HepG2 (cell line): ENCODE measurements around the gene MYO1C. TPM values are rescaled to one million over a fixed set of nuclear protein-coding genes. Genes with fewer than 3 reads are reported as not detected.
A peak's percentile ranks its signal among the peaks of the same experiment; 100 is the strongest.

ENCODE experiments used
- ATAC-seq: fragments of 200-7000 bp; cut with Tn5 transposase; 3 replicates; pipeline ENCODE4 v1.9.1; 2020; ENCODE audit warnings: mild to moderate bottlenecking, moderate library complexity
- BruUV-seq: library from RNA; stranded (reverse); fragments of 400-500 nt; replicated peaks from 2 replicates; lab custom pipeline; 2021; lab: Mats Ljungman, UMichigan
- CTCF ChIA-PET: fragments of 300-600 bp; formaldehyde crosslinking; extraction: SDS; loops from one replicate; lab custom pipeline; 2021; ENCODE audit warnings: low total read pairs, inconsistent platforms, low intra/inter-chr PET ratio; lab: Yijun Ruan, JAX
- POLR2A ChIA-PET: fragments of 350-600 bp; sonication (Branson Sonifier 250); formaldehyde crosslinking; loops from one replicate; lab custom pipeline; 2020; ENCODE audit warnings: antibody characterized with exemption, inconsistent platforms; lab: Yijun Ruan, JAX
- DNase-seq: peaks from one replicate; pipeline ENCODE4 v3.0.0-alpha.2; 2015; ENCODE audit warnings: low spot score
- FAIRE-seq: peaks from 3 replicates; lab custom pipeline; 2011; peaks lifted over from hg19 to GRCh38; lab: Jason Lieb, UNC
- H2AFZ ChIP-seq: one replicate; pipeline ENCODE4 v1.6.1; 2011; ENCODE audit warnings: low read length, inconsistent platforms
- H3K27ac ChIP-seq: fragments of 300-600 bp; 3 replicates; pipeline ENCODE4 v1.8.0; 2011; ENCODE audit warnings: mixed run types, mild to moderate bottlenecking, mixed read lengths, low read length, inconsistent platforms; ENCODE audit not compliant: insufficient read depth; ENCODE audit errors: extremely low read length
- H3K27me3 ChIP-seq, 2 experiments: fragments of 200-600 bp in 1 of 2; 2 replicates in 1 of 2; 3 replicates in 1 of 2; pipeline versions ENCODE4 v1.6.0 to v1.8.0; 2011; ENCODE audit warnings: low read length in 2 of 2, mild to moderate bottlenecking in 2 of 2, moderate library complexity in 2 of 2, inconsistent platforms in 1 of 2; ENCODE audit not compliant: insufficient read depth in 2 of 2, control insufficient read depth in 1 of 2
- H3K36me3 ChIP-seq, 2 experiments: fragments of 200-600 bp in 1 of 2; replicated peaks in 1 of 2; 2 replicates in 1 of 2; 3 replicates in 1 of 2; pipeline versions ENCODE4 v1.5.1 to v1.8.0; 2011; ENCODE audit warnings: low read length in 2 of 2, inconsistent platforms in 1 of 2; ENCODE audit not compliant: insufficient read depth in 2 of 2, control insufficient read depth in 1 of 2
- H3K4me1 ChIP-seq: 2 replicates; pipeline ENCODE4 v1.5.1; 2012; ENCODE audit warnings: low read length, inconsistent platforms; ENCODE audit not compliant: insufficient read depth
- H3K4me2 ChIP-seq: 2 replicates; pipeline ENCODE4 v1.6.0; 2011; ENCODE audit warnings: low read depth, low read length, inconsistent platforms
- H3K4me3 ChIP-seq, 3 experiments: fragments of 200-600 bp in 1 of 3; sonication (generic), shearing (Covaris generic) in 1 of 3; replicated peaks in 1 of 3; 2 replicates each; pipeline ENCODE4 v1.5.1; 2011 to 2016; ENCODE audit warnings: low read length in 3 of 3, inconsistent platforms in 2 of 3, low read depth in 2 of 3, mild to moderate bottlenecking in 2 of 3, control low read depth in 1 of 3, mixed read lengths in 1 of 3; ENCODE audit not compliant: insufficient read depth in 1 of 3
- H3K79me2 ChIP-seq: one replicate; pipeline ENCODE4 v1.6.1; 2011; ENCODE audit warnings: low read length, inconsistent platforms; ENCODE audit not compliant: insufficient read depth
- H3K9ac ChIP-seq: 2 replicates; pipeline ENCODE4 v1.6.0; 2011; ENCODE audit warnings: mild to moderate bottlenecking, low read depth, low read length, inconsistent platforms; ENCODE audit not compliant: insufficient read depth
- H3K9me3 ChIP-seq: 2 replicates; pipeline ENCODE4 v1.5.1; 2012; ENCODE audit warnings: mild to moderate bottlenecking, low read length
- H4K20me1 ChIP-seq: 2 replicates; pipeline ENCODE4 v1.6.0; 2011; ENCODE audit warnings: inconsistent platforms, mild to moderate bottlenecking, low read length, moderate library complexity; ENCODE audit not compliant: insufficient read depth
- BRF2 ChIP-seq: sonication (generic); formaldehyde crosslinking; IDR thresholded peaks from 2 replicates; pipeline ENCODE4 v1.8.1; 2022; ENCODE audit warnings: mild to moderate bottlenecking, missing genetic modification reagents
- ELF3 ChIP-seq: IDR thresholded peaks from 2 replicates; pipeline ENCODE4 v1.6.1; 2016; ENCODE audit warnings: missing genetic modification reagents, missing compliant biosample characterization
- TCF7L2 ChIP-seq: IDR thresholded peaks from 2 replicates; pipeline ENCODE4 v1.6.1; 2011; ENCODE audit warnings: mild to moderate bottlenecking, low read depth, low read length, moderate library complexity
- TGIF2 ChIP-seq: IDR thresholded peaks from 2 replicates; pipeline ENCODE4 v1.6.1; 2016; ENCODE audit warnings: control low read depth, missing compliant biosample characterization
- UBTF ChIP-seq: sonication (generic); formaldehyde crosslinking; IDR thresholded peaks from 2 replicates; pipeline ENCODE4 v1.4.0; 2020; ENCODE audit warnings: mild to moderate bottlenecking, missing genetic modification reagents
- ZFP36 ChIP-seq: fragments of 150-350 bp; IDR thresholded peaks from 2 replicates; pipeline ENCODE4 v1.6.1; 2018; ENCODE audit warnings: borderline replicate concordance, low read length, low read depth; ENCODE audit not compliant: partially characterized antibody
- WGBS: methylation state at CpG from one replicate; pipeline ENCODE4 v1.1.6; 2017; ENCODE audit warnings: low lambda C conversion rate; 5-methylcytosine and 5-hydroxymethylcytosine counted together
- in situ Hi-C: cut with HindIII; loops from 2 replicates; pipeline ENCODE4 v1.10.0; 2017; ENCODE audit warnings: low pct_unique_long_range_greater_than_20kb; ENCODE audit not compliant: extremely low pct_ligation_motif_present
- intact Hi-C: fragments of 100-400 bp; cut with micrococcal nuclease; formaldehyde crosslinking; loops from one replicate; pipeline ENCODE4 v1.10.0; 2022; ENCODE audit not compliant: unreplicated experiment
- polyA plus RNA-seq, 8 experiments: library from polyadenylated mRNA; depleted of rRNA in 3 of 8; stranded (reverse) in 7 of 8; unstranded in 1 of 8; fragments of >200 nt; fragmentation: Illumina TruSeq in 4 of 8; extraction: Trizol in 4 of 8; gene quantifications; 2 replicates each; pipeline versions ENCODE4 v1.2.1 to v1.2.3, GENCODE V29; 2011 to 2016; ENCODE audit warnings: low read depth in 4 of 8, missing spikeins in 1 of 8, mixed read lengths in 1 of 8; ENCODE audit not compliant: insufficient read depth in 1 of 8
- total RNA-seq, 5 experiments: library from RNA; depleted of rRNA; stranded (reverse); fragments of >200 nt; fragmentation: Illumina TruSeq; extraction: Trizol; gene quantifications; 2 replicates each; pipeline ENCODE4 v1.2.3, GENCODE V29; 2016; ENCODE audit warnings: low read depth in 1 of 5

The MYO1C gene
- total and polyA plus RNA-seq, 2 of the 13 experiments (the other 11 are each of a cell fraction or from before 2014, with no cell fraction given) = 22.7 to 40.8 TPM

DNA sequence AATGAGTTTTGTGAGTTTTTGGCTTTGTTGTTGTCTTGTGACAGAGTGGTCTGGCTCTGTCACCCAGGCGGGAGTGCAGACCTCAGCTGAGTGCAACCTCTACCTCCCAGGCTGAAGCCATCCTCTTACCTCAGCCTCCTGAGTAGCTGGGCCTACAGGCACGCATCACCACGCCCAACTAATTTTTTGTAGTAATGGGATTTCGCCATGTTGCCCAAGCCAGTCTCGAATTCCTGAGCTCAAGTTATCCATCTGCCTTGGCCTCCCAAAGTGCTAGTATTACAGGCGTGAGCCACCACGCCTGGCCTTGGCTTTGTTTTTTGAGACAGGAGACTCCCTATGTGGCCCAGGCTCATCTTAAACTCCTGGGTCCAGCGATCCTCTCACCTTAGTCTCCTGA is 51.6 kb downstream of the MYO1C start:
- ATAC-seq = peak; percentile 17; the same call in 1 of the 3 replicates
- ChIA-PET POLR2A (interaction anchor here (1.5 kb wide), 2 partner anchors 13 to 69 kb away, joined by 3 to 4 read pairs; no protein-coding TSS in a partner anchor), CTCF (no interaction called here)
- DNase-seq = no peak
- Histone ChIP-seq H3K27ac (no peak overlapping the region), H3K9me3 (no peaks in the 10 kb centered on the region), H3K9ac (no peak overlapping the region), H4K20me1 (peaks cover 4% of the 10 kb centered on the region; the same call in 1 of the 2 replicates), H3K36me3 (peaks cover 11 to 20% of the 10 kb centered on the region in 2 experiments; a peak in 4 of 5 replicates), H3K4me1 (peaks cover 9% of the 10 kb centered on the region), H2AFZ (no peak overlapping the region), H3K79me2 (peaks cover 58% of the 10 kb centered on the region), H3K27me3 (no peaks in the 10 kb centered on the region), H3K4me2 (no peak overlapping the region), H3K4me3 (no peak overlapping the region)
- in situ Hi-C loops (no loop called here), intact Hi-C loops (no loop called here)
- 95% methylated on average over 8 of the region's 8 CpGs for WGBS
- no peak for FAIRE-seq
- TF ChIP-seq BRF2 (CRISPR knock-in tag) = no peak
- TF ChIP-seq TGIF2 (CRISPR knock-in tag) = no peak
- TF ChIP-seq ELF3 (CRISPR knock-in tag) = no peak
- no peak for TF ChIP-seq TCF7L2
- TF ChIP-seq ZFP36 = no peak
- TF ChIP-seq UBTF (CRISPR knock-in tag) = no peak
- no TSS peak for BruUV-seq
